Liver (tissue), 9 donors: ENCODE results near the gene RCOR2. TPM values are rescaled to one million over a fixed set of nuclear protein-coding genes. Genes with fewer than 3 reads are reported as not detected.

Experiments used
- DNase-seq: peaks from one replicate; pipeline ENCODE4 v3.0.0-alpha.2; 2017; ENCODE audit warnings: low spot score
- H3K27ac ChIP-seq, 2 donors: one replicate each; pipeline ENCODE4 v1.7.0; 2013; ENCODE audit warnings: inconsistent platforms in 2 of 2, low read length in 2 of 2, control low read depth in 1 of 2, low read depth in 1 of 2, mild to moderate bottlenecking in 1 of 2
- H3K27me3 ChIP-seq, 4 donors: one replicate each; pipeline versions ENCODE4 v1.6.1 to v1.7.0; 2013; ENCODE audit warnings: low read length in 3 of 4, inconsistent platforms in 1 of 4, mild to moderate bottlenecking in 1 of 4, moderate library complexity in 1 of 4; ENCODE audit not compliant: control insufficient read depth in 4 of 4, insufficient read depth in 4 of 4
- H3K36me3 ChIP-seq, 4 donors: one replicate each; pipeline versions ENCODE4 v1.6.1 to v1.7.0; 2013; ENCODE audit warnings: low read length in 3 of 4, mild to moderate bottlenecking in 3 of 4, low read depth in 1 of 4, moderate library complexity in 1 of 4; ENCODE audit not compliant: control insufficient read depth in 4 of 4, insufficient read depth in 3 of 4
- H3K4me1 ChIP-seq, 4 donors: one replicate each; pipeline versions ENCODE4 v1.6.1 to v1.7.0; 2013; ENCODE audit warnings: low read length in 3 of 4, mild to moderate bottlenecking in 3 of 4, moderate library complexity in 1 of 4; ENCODE audit not compliant: control insufficient read depth in 4 of 4, insufficient read depth in 4 of 4
- H3K4me3 ChIP-seq, 3 donors: one replicate each; pipeline versions ENCODE4 v1.6.1 to v1.7.0; 2013; ENCODE audit warnings: low read length in 3 of 3, control low read depth in 1 of 3, low read depth in 1 of 3, mild to moderate bottlenecking in 1 of 3
- H3K9ac ChIP-seq, 2 donors: one replicate each; pipeline ENCODE4 v1.7.0; 2013; ENCODE audit warnings: low read length in 2 of 2, mild to moderate bottlenecking in 2 of 2, moderate library complexity in 2 of 2, control low read depth in 1 of 2, low read depth in 1 of 2
- H3K9me3 ChIP-seq, 4 donors: one replicate each; pipeline versions ENCODE4 v1.6.1 to v1.7.0; 2013; ENCODE audit warnings: low read length in 3 of 4; ENCODE audit not compliant: control insufficient read depth in 4 of 4
- EGR1 ChIP-seq, 2 donors: IDR thresholded peaks; 2 replicates each; pipeline ENCODE4 v1.6.1; 2016 to 2018; ENCODE audit warnings: antibody characterized with exemption in 2 of 2, low read depth in 2 of 2
- FOXA1 ChIP-seq: IDR thresholded peaks from 2 replicates; pipeline ENCODE4 v1.6.1; 2016; ENCODE audit warnings: antibody characterized with exemption
- JUND ChIP-seq, 2 donors: IDR thresholded peaks; 2 replicates each; pipeline ENCODE4 v1.6.1; 2016; ENCODE audit warnings: antibody characterized with exemption in 2 of 2
- MAX ChIP-seq: IDR thresholded peaks from 2 replicates; pipeline ENCODE4 v1.6.1; 2016; ENCODE audit warnings: antibody characterized with exemption
- NR2F2 ChIP-seq: IDR thresholded peaks from 2 replicates; pipeline ENCODE4 v1.6.1; 2016; ENCODE audit warnings: antibody characterized with exemption
- RAD21 ChIP-seq, 2 donors: IDR thresholded peaks; 2 replicates each; pipeline ENCODE4 v1.6.1; 2016; ENCODE audit warnings: antibody characterized with exemption in 2 of 2, mild to moderate bottlenecking in 2 of 2
- RXRA ChIP-seq, 2 donors: IDR thresholded peaks; 2 replicates each; pipeline ENCODE4 v1.6.1; 2017 to 2018; ENCODE audit warnings: antibody characterized with exemption in 2 of 2, mild to moderate bottlenecking in 1 of 2
- SP1 ChIP-seq: IDR thresholded peaks from 2 replicates; pipeline ENCODE4 v1.6.1; 2018; ENCODE audit warnings: antibody characterized with exemption, mild to moderate bottlenecking
- TAF1 ChIP-seq: conservative IDR thresholded peaks from 2 replicates; pipeline ENCODE4 v1.6.1; 2016; ENCODE audit warnings: antibody characterized with exemption, mild to moderate bottlenecking
- YY1 ChIP-seq: IDR thresholded peaks from 2 replicates; pipeline ENCODE4 v1.6.1; 2016; ENCODE audit warnings: antibody characterized with exemption, mild to moderate bottlenecking
- WGBS: extraction: QIAGEN DNeasy Blood & Tissue Kit; methylation state at CpG from one replicate; pipeline ENCODE4 v1.1.7; 2013; 5-methylcytosine and 5-hydroxymethylcytosine counted together
- polyA plus RNA-seq, 2 donors: library from polyadenylated mRNA; stranded (reverse) in 1 of 2; unstranded in 1 of 2; fragments of 200-250 nt in 1 of 2; fragments of >200 nt in 1 of 2; fragmentation: Nextera tagmentation in 1 of 2; extraction: Ambion mirVana in 1 of 2; gene quantifications; one replicate each; pipeline versions ENCODE4 v1.2.1 to v1.2.3, GENCODE V29; 2013 to 2015
- total RNA-seq, 2 donors: library from RNA; depleted of rRNA; stranded (reverse); fragments of >200 nt; gene quantifications; one replicate each; pipeline ENCODE4 v1.2.3, GENCODE V29; 2014
- TF ChIP-seq, protein P1 (sequence below): IDR thresholded peaks from 2 replicates; pipeline ENCODE4 v1.6.1; 2016; ENCODE audit warnings: antibody characterized with exemption
- TF ChIP-seq, protein P2 (sequence below): IDR thresholded peaks from 2 replicates; pipeline ENCODE4 v1.6.1; 2016; ENCODE audit warnings: antibody characterized with exemption
- TF ChIP-seq, protein P3 (sequence below): fragments of 150-350 bp; IDR thresholded peaks from 2 replicates; pipeline ENCODE4 v1.5.1; 2017; ENCODE audit warnings: improper control_type of control experiment, low read depth, low read length; ENCODE audit not compliant: missing input control
- donor health status: healthy.
- donor health status: healthy.
- donor health status: healthy.
- donor health status: healthy.
- donor health status: healthy.

Gene RCOR2
- total and polyA plus RNA-seq, 4 donors, result 0.05 to 0.19 TPM; not detected in 2

DNA sequence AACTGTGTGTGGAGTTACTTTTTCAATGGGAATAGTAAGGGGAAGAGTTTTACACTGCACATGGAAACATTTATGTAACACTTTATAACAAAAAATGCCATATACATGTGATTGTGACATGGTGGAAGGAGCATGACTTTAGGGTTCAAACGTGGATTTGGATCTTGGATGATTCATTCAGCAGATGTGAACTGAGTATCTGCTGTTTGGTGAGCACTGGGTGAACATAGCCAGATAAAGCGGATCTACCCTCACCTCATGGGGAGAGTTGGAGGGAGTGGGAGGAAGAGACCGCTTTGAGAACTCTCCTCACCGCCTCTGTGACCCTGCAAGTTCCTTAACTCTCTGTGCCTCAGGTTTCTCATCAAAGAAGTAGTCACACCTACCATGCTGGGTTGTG lies 24.9 kb upstream of the RCOR2 start:
- Histone ChIP-seq H3K9me3 (no peaks in the 10 kb centered on the region), H3K27me3 (no peaks in the 10 kb centered on the region), H3K4me1 (peaks cover 9 to 28% (median 21%) of the 10 kb centered on the region in 4 donors), H3K36me3 (peaks cover 0 to 3% (median 0%) of the 10 kb centered on the region in 4 donors), H3K9ac (no peak overlapping the region), H3K27ac (no peak overlapping the region), H3K4me3 (no peak overlapping the region)
- TF ChIP-seq TAF1 (no peak), EGR1 (IDR thresholded peaks at IDR 0.05; ENCODE audit: low read depth in 2 of 2) (no peak), NR2F2 (no peak), JUND (IDR thresholded peaks at IDR 0.05) (no peak), YY1 (no peak), SP1 (no peak)
- TF ChIP-seq, protein P1, sequence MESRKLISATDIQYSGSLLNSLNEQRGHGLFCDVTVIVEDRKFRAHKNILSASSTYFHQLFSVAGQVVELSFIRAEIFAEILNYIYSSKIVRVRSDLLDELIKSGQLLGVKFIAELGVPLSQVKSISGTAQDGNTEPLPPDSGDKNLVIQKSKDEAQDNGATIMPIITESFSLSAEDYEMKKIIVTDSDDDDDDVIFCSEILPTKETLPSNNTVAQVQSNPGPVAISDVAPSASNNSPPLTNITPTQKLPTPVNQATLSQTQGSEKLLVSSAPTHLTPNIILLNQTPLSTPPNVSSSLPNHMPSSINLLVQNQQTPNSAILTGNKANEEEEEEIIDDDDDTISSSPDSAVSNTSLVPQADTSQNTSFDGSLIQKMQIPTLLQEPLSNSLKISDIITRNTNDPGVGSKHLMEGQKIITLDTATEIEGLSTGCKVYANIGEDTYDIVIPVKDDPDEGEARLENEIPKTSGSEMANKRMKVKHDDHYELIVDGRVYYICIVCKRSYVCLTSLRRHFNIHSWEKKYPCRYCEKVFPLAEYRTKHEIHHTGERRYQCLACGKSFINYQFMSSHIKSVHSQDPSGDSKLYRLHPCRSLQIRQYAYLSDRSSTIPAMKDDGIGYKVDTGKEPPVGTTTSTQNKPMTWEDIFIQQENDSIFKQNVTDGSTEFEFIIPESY, result no peak
- TF ChIP-seq, protein P2, sequence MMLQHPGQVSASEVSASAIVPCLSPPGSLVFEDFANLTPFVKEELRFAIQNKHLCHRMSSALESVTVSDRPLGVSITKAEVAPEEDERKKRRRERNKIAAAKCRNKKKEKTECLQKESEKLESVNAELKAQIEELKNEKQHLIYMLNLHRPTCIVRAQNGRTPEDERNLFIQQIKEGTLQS, result no peak
- 85% methylated on average over 4 of the region's 4 CpGs for WGBS
- DNase-seq, result no peak

- Histone ChIP-seq H3K4me3 (no peak overlapping the region), H3K9me3 (no peaks in the 10 kb centered on the region), H3K4me1 (peaks cover 9 to 28% (median 21%) of the 10 kb centered on the region in 4 donors), H3K36me3 (no peaks in the 10 kb centered on the region), H3K27ac (no peak overlapping the region), H3K9ac (no peak overlapping the region), H3K27me3 (no peaks in the 10 kb centered on the region)
- TF ChIP-seq RXRA (IDR thresholded peaks at IDR 0.05) (no peak), YY1 (no peak), EGR1 (IDR thresholded peaks at IDR 0.05; ENCODE audit: low read depth in 2 of 2) (no peak), RAD21 (IDR thresholded peaks at IDR 0.05) (no peak), FOXA1 (no peak), NR2F2 (no peak), MAX (no peak), TAF1 (no peak), SP1 (no peak)
- TF ChIP-seq, protein P1, result no peak
- TF ChIP-seq, protein P3, sequence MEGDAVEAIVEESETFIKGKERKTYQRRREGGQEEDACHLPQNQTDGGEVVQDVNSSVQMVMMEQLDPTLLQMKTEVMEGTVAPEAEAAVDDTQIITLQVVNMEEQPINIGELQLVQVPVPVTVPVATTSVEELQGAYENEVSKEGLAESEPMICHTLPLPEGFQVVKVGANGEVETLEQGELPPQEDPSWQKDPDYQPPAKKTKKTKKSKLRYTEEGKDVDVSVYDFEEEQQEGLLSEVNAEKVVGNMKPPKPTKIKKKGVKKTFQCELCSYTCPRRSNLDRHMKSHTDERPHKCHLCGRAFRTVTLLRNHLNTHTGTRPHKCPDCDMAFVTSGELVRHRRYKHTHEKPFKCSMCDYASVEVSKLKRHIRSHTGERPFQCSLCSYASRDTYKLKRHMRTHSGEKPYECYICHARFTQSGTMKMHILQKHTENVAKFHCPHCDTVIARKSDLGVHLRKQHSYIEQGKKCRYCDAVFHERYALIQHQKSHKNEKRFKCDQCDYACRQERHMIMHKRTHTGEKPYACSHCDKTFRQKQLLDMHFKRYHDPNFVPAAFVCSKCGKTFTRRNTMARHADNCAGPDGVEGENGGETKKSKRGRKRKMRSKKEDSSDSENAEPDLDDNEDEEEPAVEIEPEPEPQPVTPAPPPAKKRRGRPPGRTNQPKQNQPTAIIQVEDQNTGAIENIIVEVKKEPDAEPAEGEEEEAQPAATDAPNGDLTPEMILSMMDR, result no peak
- TF ChIP-seq, protein P2, result no peak
- 84% methylated on average over 6 of the region's 6 CpGs for WGBS
- no peak for DNase-seq
Observed at GRCh38 chr11:63940786-63941185, 23.8 kb upstream of the RCOR2 start.
